ENCODE measurements around the gene SDK1. TPM values are rescaled to one million over a fixed set of nuclear protein-coding genes. Genes with fewer than 3 reads are reported as not detected.

Gene SDK1, protein sequence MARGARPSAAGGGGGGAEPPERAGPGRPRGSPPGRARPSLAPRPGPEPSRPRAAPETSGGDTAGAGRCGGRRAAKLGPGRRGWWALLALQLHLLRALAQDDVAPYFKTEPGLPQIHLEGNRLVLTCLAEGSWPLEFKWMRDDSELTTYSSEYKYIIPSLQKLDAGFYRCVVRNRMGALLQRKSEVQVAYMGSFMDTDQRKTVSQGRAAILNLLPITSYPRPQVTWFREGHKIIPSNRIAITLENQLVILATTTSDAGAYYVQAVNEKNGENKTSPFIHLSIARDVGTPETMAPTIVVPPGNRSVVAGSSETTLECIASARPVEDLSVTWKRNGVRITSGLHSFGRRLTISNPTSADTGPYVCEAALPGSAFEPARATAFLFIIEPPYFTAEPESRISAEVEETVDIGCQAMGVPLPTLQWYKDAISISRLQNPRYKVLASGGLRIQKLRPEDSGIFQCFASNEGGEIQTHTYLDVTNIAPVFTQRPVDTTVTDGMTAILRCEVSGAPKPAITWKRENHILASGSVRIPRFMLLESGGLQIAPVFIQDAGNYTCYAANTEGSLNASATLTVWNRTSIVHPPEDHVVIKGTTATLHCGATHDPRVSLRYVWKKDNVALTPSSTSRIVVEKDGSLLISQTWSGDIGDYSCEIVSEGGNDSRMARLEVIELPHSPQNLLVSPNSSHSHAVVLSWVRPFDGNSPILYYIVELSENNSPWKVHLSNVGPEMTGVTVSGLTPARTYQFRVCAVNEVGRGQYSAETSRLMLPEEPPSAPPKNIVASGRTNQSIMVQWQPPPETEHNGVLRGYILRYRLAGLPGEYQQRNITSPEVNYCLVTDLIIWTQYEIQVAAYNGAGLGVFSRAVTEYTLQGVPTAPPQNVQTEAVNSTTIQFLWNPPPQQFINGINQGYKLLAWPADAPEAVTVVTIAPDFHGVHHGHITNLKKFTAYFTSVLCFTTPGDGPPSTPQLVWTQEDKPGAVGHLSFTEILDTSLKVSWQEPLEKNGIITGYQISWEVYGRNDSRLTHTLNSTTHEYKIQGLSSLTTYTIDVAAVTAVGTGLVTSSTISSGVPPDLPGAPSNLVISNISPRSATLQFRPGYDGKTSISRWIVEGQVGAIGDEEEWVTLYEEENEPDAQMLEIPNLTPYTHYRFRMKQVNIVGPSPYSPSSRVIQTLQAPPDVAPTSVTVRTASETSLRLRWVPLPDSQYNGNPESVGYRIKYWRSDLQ (N-terminal part only)
- total RNA-seq (1 to 10 TPM; 1.0 to 5.3 (median 3.7) TPM), polyA plus RNA-seq (1 to 10 TPM; 2.1 to 2.3 TPM)
- long read RNA-seq, donor 1, partial matches to known transcripts: 4 of 4 reads
- long read RNA-seq, donor 1, other reads (novel, unspliced or antisense): 0 of 4 reads
- long read RNA-seq, donor 2, partial matches to known transcripts: 3 of 6 reads
- long read RNA-seq, donor 2, other reads (novel, unspliced or antisense): 3 of 6 reads
- long read RNA-seq, donor 3, partial matches to known transcripts: 4 of 9 reads
- long read RNA-seq, donor 3, other reads (novel, unspliced or antisense): 5 of 9 reads

DNA sequence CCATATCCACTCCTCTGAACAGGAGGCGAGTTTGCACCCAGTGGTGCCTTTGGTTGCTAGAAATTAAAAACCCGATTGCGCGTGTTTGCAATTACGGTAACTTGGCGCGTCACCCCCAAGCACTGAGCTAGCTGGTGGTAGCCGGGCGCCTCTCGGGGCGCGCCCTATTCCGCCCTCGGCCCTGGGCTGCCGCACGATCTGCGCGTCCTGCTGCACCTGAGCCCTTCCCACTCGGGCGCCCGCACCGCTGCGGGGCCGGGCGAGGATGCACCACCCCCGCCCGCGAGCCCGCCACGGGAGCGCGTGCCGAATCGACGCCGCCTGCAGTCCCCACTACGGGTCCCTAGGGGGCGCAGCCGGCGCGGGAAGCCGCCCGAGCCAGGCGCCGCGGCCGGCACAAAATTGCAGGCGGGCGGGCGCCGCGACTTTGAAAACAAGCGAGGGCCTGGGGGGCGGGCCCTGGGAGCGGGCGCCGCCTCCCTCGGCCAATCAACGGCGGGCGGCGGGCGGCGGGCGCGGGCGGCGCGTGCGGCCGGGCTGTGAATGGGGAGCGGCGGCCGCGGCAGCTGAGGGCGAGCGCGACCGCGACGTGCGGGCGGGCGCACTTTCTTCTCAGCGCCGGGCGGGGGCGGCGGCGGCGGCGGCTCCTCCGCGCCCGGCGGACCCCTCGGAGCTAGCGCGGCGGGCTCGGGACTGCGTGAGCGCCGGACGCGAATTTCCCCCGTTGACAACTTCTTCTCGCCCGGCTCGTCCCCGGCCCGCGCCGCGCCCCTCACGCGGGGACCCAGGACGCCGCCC, at the start of gene SDK1:
TSS of gene SDK1 (plus strand) at position 602 of the 798 bp plus-strand sequence. CDS start 335 bp downstream, outside the sequence.
- Histone ChIP-seq H3K36me3 (no peaks in the 10 kb centered on the region), H3K27ac (peak within 1 kb of the TSS in 2 of 10 donors; percentile 19 to 49), H3K9me3 (no peaks in the 10 kb centered on the region), H3K4me1 (peaks cover 0 to 24% (median 9%) of the 10 kb centered on the region in 9 donors), H3K27me3 (peaks cover 0 to 54% (median 16%) of the 10 kb centered on the region in 7 donors), H3K4me3 (peak within 1 kb of the TSS; percentile 32 to 67 (median 56))
- TF ChIP-seq, protein P1, sequence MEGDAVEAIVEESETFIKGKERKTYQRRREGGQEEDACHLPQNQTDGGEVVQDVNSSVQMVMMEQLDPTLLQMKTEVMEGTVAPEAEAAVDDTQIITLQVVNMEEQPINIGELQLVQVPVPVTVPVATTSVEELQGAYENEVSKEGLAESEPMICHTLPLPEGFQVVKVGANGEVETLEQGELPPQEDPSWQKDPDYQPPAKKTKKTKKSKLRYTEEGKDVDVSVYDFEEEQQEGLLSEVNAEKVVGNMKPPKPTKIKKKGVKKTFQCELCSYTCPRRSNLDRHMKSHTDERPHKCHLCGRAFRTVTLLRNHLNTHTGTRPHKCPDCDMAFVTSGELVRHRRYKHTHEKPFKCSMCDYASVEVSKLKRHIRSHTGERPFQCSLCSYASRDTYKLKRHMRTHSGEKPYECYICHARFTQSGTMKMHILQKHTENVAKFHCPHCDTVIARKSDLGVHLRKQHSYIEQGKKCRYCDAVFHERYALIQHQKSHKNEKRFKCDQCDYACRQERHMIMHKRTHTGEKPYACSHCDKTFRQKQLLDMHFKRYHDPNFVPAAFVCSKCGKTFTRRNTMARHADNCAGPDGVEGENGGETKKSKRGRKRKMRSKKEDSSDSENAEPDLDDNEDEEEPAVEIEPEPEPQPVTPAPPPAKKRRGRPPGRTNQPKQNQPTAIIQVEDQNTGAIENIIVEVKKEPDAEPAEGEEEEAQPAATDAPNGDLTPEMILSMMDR (IDR thresholded peaks at IDR 0.05): peak; percentile 79 to 97 (median 93)
- ATAC-seq (peak; percentile 94 to 99 (median 98)), DNase-seq (peak; percentile 91 to 94)
- intact Hi-C loops (cut with DNase I): loop anchor here in 4 of 10 donors (5.0 to 10.0 kb wide), 3 partner anchors 436 to 596 kb away; no protein-coding TSS in a partner anchor
- WGBS, 2 donors: 0 to 1% methylated on average over 76 to 119 of the region's 119 CpGs

DNA sequence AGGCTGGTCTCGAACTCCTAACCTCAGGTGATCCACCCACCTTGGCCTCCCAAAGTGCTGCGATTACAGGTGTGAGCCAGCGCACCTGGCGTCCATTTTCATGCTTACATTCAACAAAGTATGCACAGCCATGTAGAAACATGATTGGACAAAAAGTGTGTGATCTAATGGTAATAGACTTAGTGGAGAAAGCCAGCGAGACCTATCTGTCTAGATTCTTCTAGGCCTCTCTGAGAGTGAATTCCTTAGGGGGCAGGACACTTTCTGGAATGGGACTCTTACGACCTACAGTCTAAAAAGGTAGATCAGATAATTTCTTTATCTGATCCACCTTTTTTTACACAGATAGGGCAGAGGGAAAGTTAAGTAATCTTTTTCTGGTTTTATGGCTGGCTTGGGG, 46.3 kb upstream of the SDK1 start:
- TF ChIP-seq, protein P1 (IDR thresholded peaks at IDR 0.05): no peak
- WGBS, 2 donors: 83 to 84% methylated on average over 6 of the region's 6 CpGs
- ATAC-seq (no peak), DNase-seq (no peak)
- Histone ChIP-seq H3K4me1 (no peaks in the 10 kb centered on the region), H3K9me3 (peaks cover 0 to 8% (median 0%) of the 10 kb centered on the region in 11 donors), H3K27ac (no peak overlapping the region), H3K4me3 (no peak overlapping the region), H3K36me3 (no peaks in the 10 kb centered on the region), H3K27me3 (no peaks in the 10 kb centered on the region)
- intact Hi-C loops (cut with DNase I): no loop called here

DNA sequence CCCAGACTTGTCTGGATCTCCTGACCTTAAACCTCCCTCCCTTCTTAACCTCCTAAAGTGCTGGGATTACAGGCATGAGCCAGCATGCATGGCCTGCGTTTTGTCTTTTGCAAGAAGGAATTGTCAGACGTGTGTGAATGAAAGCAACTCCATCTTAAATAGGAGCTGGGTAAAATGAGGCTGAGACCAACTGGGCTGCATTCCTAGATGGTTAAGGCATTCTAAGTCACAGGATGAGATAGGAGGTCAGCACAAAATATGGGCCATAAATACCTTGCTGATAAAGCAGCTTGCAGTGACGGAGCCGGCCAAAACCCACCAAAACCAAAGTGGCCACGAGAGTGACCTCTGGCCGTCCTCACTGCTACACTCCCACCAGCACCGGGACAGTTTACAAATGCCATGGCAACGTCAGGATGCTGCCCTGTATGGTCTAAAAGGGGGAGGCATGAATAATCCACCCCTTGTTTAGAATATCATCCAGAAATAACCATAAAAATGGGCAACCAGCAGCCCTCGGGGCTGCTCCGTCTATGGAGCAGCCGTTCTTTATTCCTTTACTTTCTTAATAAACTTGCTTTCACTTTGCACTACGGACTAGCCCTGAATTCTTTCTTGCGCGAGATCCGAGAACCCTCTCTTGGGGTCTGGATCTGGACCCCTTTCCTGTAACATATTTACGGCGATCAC, 41.2 kb upstream of the SDK1 start:
- H3K27ac ChIP-seq: peak overlapping the region in 3 of 10 donors; percentile 22 to 65 (median 62)
- H3K27me3 ChIP-seq: peaks cover 0 to 5% (median 3%) of the 10 kb centered on the region in 7 donors
- ATAC-seq (peak in 2 of 8 donors; percentile 11 to 24), DNase-seq (no peak)
- no peaks in the 10 kb centered on the region for H3K36me3 ChIP-seq
- 40 to 43% methylated on average over 17 of the region's 17 CpGs for WGBS, 2 donors
- H3K4me1 ChIP-seq: no peaks in the 10 kb centered on the region
- intact Hi-C loops (cut with DNase I): no loop called here
- TF ChIP-seq, protein P1 (IDR thresholded peaks at IDR 0.05): no peak
- no peaks in the 10 kb centered on the region for H3K9me3 ChIP-seq
- peak overlapping the region in 9 of 10 donors; percentile 25 to 51 (median 49) for H3K4me3 ChIP-seq

All from heart right ventricle (tissue), 16 donors.